SK-N-MC (cell line): ENCODE results near the gene VGLL4.

Experiments
- EZH2 ChIP-seq: fragments of 200-600 bp; sonication (generic); IDR thresholded peaks from one replicate; pipeline ENCODE4 v1.6.1; 2017; ENCODE audit warnings: antibody characterized with exemption
- FOXP2 ChIP-seq: optimal IDR thresholded peaks from 2 replicates; pipeline ENCODE3; 2011; ENCODE audit warnings: mild to moderate bottlenecking, moderate library complexity; ENCODE audit not compliant: insufficient read depth; ENCODE audit errors: extremely low read length, control extremely low read depth
- POLR2AphosphoS5 ChIP-seq: IDR thresholded peaks from 2 replicates; pipeline ENCODE4 v1.6.1; 2012; ENCODE audit warnings: mild to moderate bottlenecking, low read depth, low read length, borderline replicate concordance

DNA sequence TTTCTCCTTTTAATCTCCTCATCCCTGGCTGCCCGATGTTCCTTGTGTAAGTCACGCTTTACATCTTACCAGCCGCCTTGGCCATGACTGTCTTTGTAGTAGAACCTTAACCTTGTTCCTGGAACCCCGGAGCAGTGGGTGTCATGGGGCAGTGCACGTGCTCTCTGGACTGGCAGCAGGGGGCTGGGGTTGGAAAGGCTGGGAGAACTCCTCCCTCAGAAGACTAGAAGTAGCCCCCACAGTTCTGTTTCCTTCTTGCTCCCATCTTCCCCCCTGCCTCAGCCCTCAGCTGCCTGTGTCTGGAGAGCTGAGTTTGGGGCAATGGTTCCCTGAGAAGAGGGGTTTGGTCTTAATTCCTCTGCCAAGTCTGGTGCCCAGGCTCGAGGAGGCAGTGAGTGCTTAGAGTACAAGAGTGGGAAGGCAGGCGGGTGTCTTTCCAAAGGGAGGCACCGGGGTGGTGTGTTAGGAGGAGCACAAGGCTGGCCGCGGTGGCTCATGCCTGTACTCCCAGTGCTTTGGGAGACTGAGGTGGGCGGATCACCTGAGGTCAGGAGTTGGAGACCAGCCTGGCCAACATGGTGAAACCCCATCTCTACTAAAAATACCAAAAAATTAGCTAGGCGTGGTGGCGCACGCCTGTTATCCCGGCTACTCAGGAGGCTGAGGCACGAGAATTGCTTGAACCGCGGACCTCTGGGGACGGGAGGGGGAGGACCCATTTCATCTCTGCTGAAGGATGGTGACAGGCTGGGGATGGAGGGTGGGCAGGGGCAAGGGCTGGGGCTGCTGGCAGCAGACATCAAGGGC is 100.4 kb downstream of the VGLL4 start:
- TF ChIP-seq EZH2 (no peak), POLR2AphosphoS5 (no peak), FOXP2 (no peak)
